Omental fat pad (tissue), 4 donors: ENCODE results near the gene RTN4RL1. TPM values are rescaled to one million over a fixed set of nuclear protein-coding genes. Genes with fewer than 3 reads are reported as not detected.
A peak's percentile ranks its signal among the peaks of the same experiment; 100 is the strongest.

Source experiments
- ATAC-seq: fragments of 150-250 bp; one replicate; pipeline ENCODE4 v1.9.1; 2016; ENCODE audit warnings: mild to moderate bottlenecking, moderate library complexity; ENCODE audit not compliant: low FRiP score
- DNase-seq: peaks from one replicate; pipeline ENCODE4 v3.0.0-alpha.2; 2019; ENCODE audit warnings: low spot score
- CTCF ChIP-seq, 3 donors: fragments of 450-650 bp; IDR thresholded peaks; one replicate each; pipeline ENCODE4 v1.5.1; 2016 to 2017; ENCODE audit warnings: antibody characterized with exemption in 3 of 3, mild to moderate bottlenecking in 3 of 3, moderate library complexity in 2 of 3
- total RNA-seq, 4 donors: library from RNA; depleted of rRNA; stranded (reverse); fragments of >200 nt; gene quantifications; one replicate each; pipeline ENCODE4 v1.1.0, GENCODE V29; 2016

Gene RTN4RL1
- total RNA-seq, 4 donors from 2014 or later, result 4.5 to 5.2 (median 4.6) TPM

- ATAC-seq, result no peak
- DNase-seq, result no peak
- no peak for TF ChIP-seq CTCF (IDR thresholded peaks at IDR 0.05)
Measured at GRCh38 chr17:2051061-2051932, 26.2 kb upstream of the RTN4RL1 start.

GRCh38 chr17:2050300-2051060 is 25.3 kb upstream of the RTN4RL1 start:
- ATAC-seq, result peak; percentile 25
- no peak for TF ChIP-seq CTCF (IDR thresholded peaks at IDR 0.05)
- no peak for DNase-seq

DNA sequence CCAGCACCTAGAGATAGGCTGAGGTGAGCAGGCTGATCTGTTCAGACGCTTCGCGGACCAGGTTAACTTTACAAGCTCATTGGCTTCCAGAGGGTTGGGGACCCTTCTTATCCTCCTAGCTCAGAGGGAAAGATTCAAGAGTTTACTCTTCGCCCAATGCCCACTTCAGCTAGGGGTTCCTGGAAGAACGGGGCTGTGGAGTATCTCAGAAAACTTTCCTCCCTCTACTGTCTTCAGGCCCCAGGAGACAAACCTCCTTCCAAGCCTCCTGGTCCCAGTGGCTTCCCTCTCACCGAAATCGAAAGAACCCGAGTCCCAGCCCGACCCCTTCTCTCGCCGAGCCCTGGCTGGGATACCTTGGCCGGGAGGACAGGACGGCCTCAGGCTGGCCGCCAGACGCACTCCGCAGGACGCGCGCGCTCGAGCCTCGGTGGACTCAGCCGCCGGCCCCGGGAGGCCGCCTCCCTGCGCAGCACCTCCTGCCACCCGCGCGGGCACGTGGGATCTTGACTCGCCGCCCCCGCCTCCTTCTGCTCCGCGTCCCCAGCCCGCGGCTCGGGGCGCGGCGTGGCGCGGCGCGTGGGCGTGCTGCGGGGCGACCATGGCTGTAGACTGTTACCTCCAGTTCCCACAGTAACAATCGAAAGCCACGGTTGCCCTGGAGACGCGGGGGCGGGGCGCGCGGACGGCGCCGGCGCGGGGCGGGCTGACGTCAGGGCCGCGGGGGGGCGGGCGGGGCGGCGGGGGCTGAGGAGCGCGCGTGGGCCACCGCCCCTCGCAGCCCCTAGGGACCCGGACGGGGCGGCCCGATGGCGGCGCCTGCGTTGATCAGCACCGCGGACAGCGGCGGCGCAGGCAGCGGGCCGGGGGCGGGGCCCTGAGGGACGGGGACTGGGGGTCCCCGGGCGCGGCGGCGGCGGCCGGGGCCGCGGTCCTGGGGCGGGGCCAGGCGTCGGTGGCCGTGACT is 24.5 kb upstream of the RTN4RL1 start:
- no peak for TF ChIP-seq CTCF (IDR thresholded peaks at IDR 0.05)
- DNase-seq (peak; percentile 81), ATAC-seq (peak; percentile 45)

- DNase-seq, result no peak
- ATAC-seq, result no peak
- TF ChIP-seq CTCF (IDR thresholded peaks at IDR 0.05), result no peak
Measured at GRCh38 chr17:2048805-2049204, 23.7 kb upstream of the RTN4RL1 start.

- ATAC-seq, result no peak
- no peak for TF ChIP-seq CTCF (IDR thresholded peaks at IDR 0.05)
- no peak for DNase-seq
Measured at GRCh38 chr17:2047590-2047989, 22.5 kb upstream of the RTN4RL1 start.

- ATAC-seq (no peak), DNase-seq (no peak)
- no peak for TF ChIP-seq CTCF (IDR thresholded peaks at IDR 0.05)
Measured at GRCh38 chr17:2044263-2044894, 19.2 kb upstream of the RTN4RL1 start.
